Measurements from ENCODE around the gene BPIFB3. TPM values are rescaled to one million over a fixed set of nuclear protein-coding genes. Genes with fewer than 3 reads are reported as not detected.

The BPIFB3 gene
- total and polyA plus RNA-seq, 2 of the 13 experiments (the other 11 are each of a cell fraction or from before 2014, with no cell fraction given): 0.09 TPM; not detected in 1

DNA sequence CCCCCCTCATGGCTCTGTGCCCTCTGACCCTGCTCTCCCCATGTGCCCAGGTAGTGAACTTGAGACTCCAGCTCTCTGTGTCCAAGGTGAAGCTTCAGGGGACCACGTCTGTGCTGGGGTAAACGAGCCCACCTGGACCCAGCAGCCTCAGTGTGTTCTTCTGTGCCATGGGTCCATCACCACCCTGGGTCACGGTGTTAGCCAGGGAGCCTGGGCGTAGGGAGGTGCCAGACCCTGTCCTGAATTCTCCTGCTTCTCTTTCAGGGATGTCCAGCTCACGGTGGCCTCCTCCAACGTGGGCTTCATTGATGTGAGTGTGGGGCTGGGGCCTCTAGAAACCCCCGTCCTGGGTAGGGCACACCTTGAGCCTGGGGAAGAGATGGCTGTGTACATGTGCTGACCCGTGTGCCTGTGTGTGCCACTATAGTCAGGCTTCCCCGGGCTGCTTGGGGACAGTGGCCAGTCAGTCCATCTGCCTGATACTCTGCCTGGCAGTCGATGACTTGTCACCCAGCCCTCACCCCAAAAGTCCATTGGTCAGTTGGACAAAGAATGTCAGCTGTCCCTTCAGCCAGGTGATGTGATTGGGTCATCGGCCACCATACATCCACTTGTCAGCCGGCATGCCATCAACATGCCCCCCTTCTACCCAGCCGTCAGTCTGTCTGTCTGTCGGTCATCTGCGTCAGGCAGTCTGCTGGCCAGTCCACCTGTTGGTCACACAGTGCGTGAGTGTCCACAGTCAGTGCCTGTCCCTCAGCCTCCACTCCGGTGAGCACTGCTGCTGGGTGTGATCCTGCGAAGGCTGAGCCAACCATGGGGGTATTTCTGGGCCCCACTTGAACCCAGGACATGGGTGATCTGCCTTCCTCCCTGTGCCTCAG is 33.2 kb upstream of the BPIFB3 start (continued):
- 0 out of 2 replicates have a peak, but pooled peaks have one; percentile 10 for TF ChIP-seq EEA1 (CRISPR knock-in tag; IDR thresholded peaks at IDR 0.05; ENCODE audit: borderline replicate concordance)
- TF ChIP-seq, protein P1, sequence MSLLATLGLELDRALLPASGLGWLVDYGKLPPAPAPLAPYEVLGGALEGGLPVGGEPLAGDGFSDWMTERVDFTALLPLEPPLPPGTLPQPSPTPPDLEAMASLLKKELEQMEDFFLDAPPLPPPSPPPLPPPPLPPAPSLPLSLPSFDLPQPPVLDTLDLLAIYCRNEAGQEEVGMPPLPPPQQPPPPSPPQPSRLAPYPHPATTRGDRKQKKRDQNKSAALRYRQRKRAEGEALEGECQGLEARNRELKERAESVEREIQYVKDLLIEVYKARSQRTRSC (CRISPR knock-in tag; IDR thresholded peaks at IDR 0.05; ENCODE audit: low read depth): 0 out of 2 replicates have a peak, but pooled peaks have one; percentile 39
- TF ChIP-seq, protein P2, sequence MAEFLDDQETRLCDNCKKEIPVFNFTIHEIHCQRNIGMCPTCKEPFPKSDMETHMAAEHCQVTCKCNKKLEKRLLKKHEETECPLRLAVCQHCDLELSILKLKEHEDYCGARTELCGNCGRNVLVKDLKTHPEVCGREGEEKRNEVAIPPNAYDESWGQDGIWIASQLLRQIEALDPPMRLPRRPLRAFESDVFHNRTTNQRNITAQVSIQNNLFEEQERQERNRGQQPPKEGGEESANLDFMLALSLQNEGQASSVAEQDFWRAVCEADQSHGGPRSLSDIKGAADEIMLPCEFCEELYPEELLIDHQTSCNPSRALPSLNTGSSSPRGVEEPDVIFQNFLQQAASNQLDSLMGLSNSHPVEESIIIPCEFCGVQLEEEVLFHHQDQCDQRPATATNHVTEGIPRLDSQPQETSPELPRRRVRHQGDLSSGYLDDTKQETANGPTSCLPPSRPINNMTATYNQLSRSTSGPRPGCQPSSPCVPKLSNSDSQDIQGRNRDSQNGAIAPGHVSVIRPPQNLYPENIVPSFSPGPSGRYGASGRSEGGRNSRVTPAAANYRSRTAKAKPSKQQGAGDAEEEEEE (CRISPR knock-in tag; IDR thresholded peaks at IDR 0.05; ENCODE audit: borderline replicate concordance): no peak
- TF ChIP-seq KDM1A (CRISPR knock-in tag; IDR thresholded peaks at IDR 0.05): no peak
- no peak for TF ChIP-seq XBP1 (CRISPR knock-in tag; IDR thresholded peaks at IDR 0.05)
- TF ChIP-seq KAT2B (IDR thresholded peaks at IDR 0.05; ENCODE audit: borderline replicate concordance, low read depth, low read length): no peak
- TF ChIP-seq ZSCAN21 (CRISPR knock-in tag; IDR thresholded peaks at IDR 0.05; ENCODE audit: borderline replicate concordance): 0 out of 2 replicates have a peak, but pooled peaks have one; percentile 1
- TF ChIP-seq SP4 (CRISPR knock-in tag; IDR thresholded peaks at IDR 0.05): peak; percentile 57; the same call in 1 of the 2 replicates
- TF ChIP-seq, protein P3, sequence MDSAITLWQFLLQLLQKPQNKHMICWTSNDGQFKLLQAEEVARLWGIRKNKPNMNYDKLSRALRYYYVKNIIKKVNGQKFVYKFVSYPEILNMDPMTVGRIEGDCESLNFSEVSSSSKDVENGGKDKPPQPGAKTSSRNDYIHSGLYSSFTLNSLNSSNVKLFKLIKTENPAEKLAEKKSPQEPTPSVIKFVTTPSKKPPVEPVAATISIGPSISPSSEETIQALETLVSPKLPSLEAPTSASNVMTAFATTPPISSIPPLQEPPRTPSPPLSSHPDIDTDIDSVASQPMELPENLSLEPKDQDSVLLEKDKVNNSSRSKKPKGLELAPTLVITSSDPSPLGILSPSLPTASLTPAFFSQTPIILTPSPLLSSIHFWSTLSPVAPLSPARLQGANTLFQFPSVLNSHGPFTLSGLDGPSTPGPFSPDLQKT (CRISPR knock-in tag; IDR thresholded peaks at IDR 0.05; ENCODE audit: borderline replicate concordance): no peak
- TF ChIP-seq, protein P4, sequence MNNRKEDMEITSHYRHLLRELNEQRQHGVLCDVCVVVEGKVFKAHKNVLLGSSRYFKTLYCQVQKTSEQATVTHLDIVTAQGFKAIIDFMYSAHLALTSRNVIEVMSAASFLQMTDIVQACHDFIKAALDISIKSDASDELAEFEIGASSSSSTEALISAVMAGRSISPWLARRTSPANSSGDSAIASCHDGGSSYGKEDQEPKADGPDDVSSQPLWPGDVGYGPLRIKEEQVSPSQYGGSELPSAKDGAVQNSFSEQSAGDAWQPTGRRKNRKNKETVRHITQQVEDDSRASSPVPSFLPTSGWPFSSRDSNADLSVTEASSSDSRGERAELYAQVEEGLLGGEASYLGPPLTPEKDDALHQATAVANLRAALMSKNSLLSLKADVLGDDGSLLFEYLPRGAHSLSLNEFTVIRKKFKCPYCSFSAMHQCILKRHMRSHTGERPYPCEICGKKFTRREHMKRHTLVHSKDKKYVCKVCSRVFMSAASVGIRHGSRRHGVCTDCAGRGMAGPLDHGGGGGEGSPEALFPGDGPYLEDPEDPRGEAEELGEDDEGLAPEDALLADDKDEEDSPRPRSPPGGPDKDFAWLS (CRISPR knock-in tag; IDR thresholded peaks at IDR 0.05; ENCODE audit: borderline replicate concordance): 0 out of 2 replicates have a peak, but pooled peaks have one; percentile 32
- TF ChIP-seq ZNF670 (CRISPR knock-in tag; IDR thresholded peaks at IDR 0.05; ENCODE audit: borderline replicate concordance): no peak
- TF ChIP-seq, protein P5, sequence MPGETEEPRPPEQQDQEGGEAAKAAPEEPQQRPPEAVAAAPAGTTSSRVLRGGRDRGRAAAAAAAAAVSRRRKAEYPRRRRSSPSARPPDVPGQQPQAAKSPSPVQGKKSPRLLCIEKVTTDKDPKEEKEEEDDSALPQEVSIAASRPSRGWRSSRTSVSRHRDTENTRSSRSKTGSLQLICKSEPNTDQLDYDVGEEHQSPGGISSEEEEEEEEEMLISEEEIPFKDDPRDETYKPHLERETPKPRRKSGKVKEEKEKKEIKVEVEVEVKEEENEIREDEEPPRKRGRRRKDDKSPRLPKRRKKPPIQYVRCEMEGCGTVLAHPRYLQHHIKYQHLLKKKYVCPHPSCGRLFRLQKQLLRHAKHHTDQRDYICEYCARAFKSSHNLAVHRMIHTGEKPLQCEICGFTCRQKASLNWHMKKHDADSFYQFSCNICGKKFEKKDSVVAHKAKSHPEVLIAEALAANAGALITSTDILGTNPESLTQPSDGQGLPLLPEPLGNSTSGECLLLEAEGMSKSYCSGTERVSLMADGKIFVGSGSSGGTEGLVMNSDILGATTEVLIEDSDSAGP (CRISPR knock-in tag; IDR thresholded peaks at IDR 0.05; ENCODE audit: borderline replicate concordance): 0 out of 2 replicates have a peak, but pooled peaks have one; percentile 16
- peak; percentile 84 for TF ChIP-seq AGO2 (optimal IDR thresholded peaks at IDR 0.05; ENCODE audit: low read depth, low read length)
- TF ChIP-seq POLR2AphosphoS5 (IDR thresholded peaks at IDR 0.05; ENCODE audit: low read depth, low read length): peak; percentile 30; the same call in 1 of the 2 replicates
- no peak for TF ChIP-seq NR2F2 (IDR thresholded peaks at IDR 0.05; ENCODE audit: borderline replicate concordance, low read depth)
- no peak for TF ChIP-seq TSC22D2 (CRISPR knock-in tag; IDR thresholded peaks at IDR 0.05; ENCODE audit: borderline replicate concordance)
- no peak for TF ChIP-seq GTF2F1 (IDR thresholded peaks at IDR 0.05; ENCODE audit: low read length)
- 0 out of 2 replicates have a peak, but pooled peaks have one; percentile 33 for TF ChIP-seq RFXAP (CRISPR knock-in tag; IDR thresholded peaks at IDR 0.05; ENCODE audit: borderline replicate concordance)
- 0 out of 2 replicates have a peak, but pooled peaks have one; percentile 60 for TF ChIP-seq ZSCAN29 (CRISPR knock-in tag; conservative IDR thresholded peaks at IDR 0.05)
- TF ChIP-seq RBM22 (optimal IDR thresholded peaks at IDR 0.05; ENCODE audit: low read length): no peak
- no peak for TF ChIP-seq ZFP62 (CRISPR knock-in tag; IDR thresholded peaks at IDR 0.05)
